Activated naive CD8-positive, alpha-beta T cell treated with anti-CD3 and anti-CD28 coated beads for 36 hours (primary cell): ENCODE measurements around the gene HELLS. TPM values are rescaled to one million over a fixed set of nuclear protein-coding genes. Genes with fewer than 3 reads are reported as not detected.

Experiments used
- DNase-seq: peaks from one replicate; pipeline ENCODE4 v3.0.0; 2021
- H3K27ac Mint-ChIP-seq: one replicate; pipeline ENCODE4 v1.8.0; 2022; ENCODE audit warnings: mild to moderate bottlenecking, moderate library complexity, mixed read lengths
- H3K27me3 Mint-ChIP-seq: one replicate; pipeline ENCODE4 v1.8.0; 2022; ENCODE audit warnings: mild to moderate bottlenecking, mixed read lengths
- H3K36me3 Mint-ChIP-seq: one replicate; pipeline ENCODE4 v1.8.0; 2021; ENCODE audit warnings: mild to moderate bottlenecking, mixed read lengths
- H3K4me1 Mint-ChIP-seq: one replicate; pipeline ENCODE4 v1.8.0; 2021; ENCODE audit warnings: mixed read lengths
- H3K4me3 Mint-ChIP-seq: one replicate; pipeline ENCODE4 v1.8.0; 2022; ENCODE audit warnings: mild to moderate bottlenecking, moderate library complexity, mixed read lengths
- H3K9me3 Mint-ChIP-seq: one replicate; pipeline ENCODE4 v1.8.0; 2022; ENCODE audit warnings: mixed read lengths
- total RNA-seq, 2 experiments: library from RNA; stranded (reverse); gene quantifications; one replicate each; pipeline ENCODE4 v1.2.3, GENCODE V29; 2021

Gene HELLS
- total RNA-seq, 2 experiments from 2014 or later = 147 to 149 TPM

GRCh38 chr10:94571528-94571927 lies 25.9 kb downstream of the HELLS start:
- H3K9me3 Mint-ChIP-seq = no peaks in the 10 kb centered on the region
- H3K36me3 Mint-ChIP-seq = peaks cover 51% of the 10 kb centered on the region
- DNase-seq = no peak
- H3K27me3 Mint-ChIP-seq = no peaks in the 10 kb centered on the region
- no peaks in the 10 kb centered on the region for H3K4me1 Mint-ChIP-seq
- no peak overlapping the region for H3K27ac Mint-ChIP-seq
- H3K4me3 Mint-ChIP-seq = no peak overlapping the region

GRCh38 chr10:94578790-94579189 lies 33.2 kb downstream of the HELLS start:
- Mint-ChIP-seq H3K27me3 (no peaks in the 10 kb centered on the region), H3K36me3 (peaks cover 46% of the 10 kb centered on the region)
- no peak for DNase-seq

GRCh38 chr10:94583124-94583523 lies 37.5 kb downstream of the HELLS start:
- peaks cover 24% of the 10 kb centered on the region for H3K36me3 Mint-ChIP-seq
- H3K9me3 Mint-ChIP-seq = no peaks in the 10 kb centered on the region
- no peak overlapping the region for H3K27ac Mint-ChIP-seq
- no peaks in the 10 kb centered on the region for H3K27me3 Mint-ChIP-seq
- H3K4me3 Mint-ChIP-seq = no peak overlapping the region
- no peak for DNase-seq
- H3K4me1 Mint-ChIP-seq = no peaks in the 10 kb centered on the region

More at GRCh38 chr10:94578790-94579189, 33.2 kb downstream of the HELLS start:
- Mint-ChIP-seq H3K4me1 (no peaks in the 10 kb centered on the region), H3K4me3 (no peak overlapping the region), H3K27ac (no peak overlapping the region), H3K9me3 (no peaks in the 10 kb centered on the region)

- DNase-seq = no peak
- no peaks in the 10 kb centered on the region for H3K27me3 Mint-ChIP-seq
- no peak overlapping the region for H3K27ac Mint-ChIP-seq
- H3K9me3 Mint-ChIP-seq = no peaks in the 10 kb centered on the region
- peaks cover 5% of the 10 kb centered on the region for H3K4me1 Mint-ChIP-seq
- no peak overlapping the region for H3K4me3 Mint-ChIP-seq
- H3K36me3 Mint-ChIP-seq = peaks cover 52% of the 10 kb centered on the region
Observed at GRCh38 chr10:94591461-94592205, 46.0 kb downstream of the HELLS start.

- Mint-ChIP-seq H3K9me3 (no peaks in the 10 kb centered on the region), H3K36me3 (peaks cover 58% of the 10 kb centered on the region), H3K27me3 (no peaks in the 10 kb centered on the region)
Observed at GRCh38 chr10:94602729-94603515, 57.3 kb downstream of the HELLS start.

GRCh38 chr10:94607111-94607510 lies 61.5 kb downstream of the HELLS start:
- Mint-ChIP-seq H3K36me3 (peaks cover 64% of the 10 kb centered on the region), H3K4me3 (no peak overlapping the region), H3K27me3 (no peaks in the 10 kb centered on the region), H3K27ac (no peak overlapping the region), H3K4me1 (peaks cover 8% of the 10 kb centered on the region), H3K9me3 (no peaks in the 10 kb centered on the region)
- no peak for DNase-seq

More at GRCh38 chr10:94602729-94603515, 57.3 kb downstream of the HELLS start:
- DNase-seq = no peak
- Mint-ChIP-seq H3K27ac (no peak overlapping the region), H3K4me1 (peaks cover 8% of the 10 kb centered on the region), H3K4me3 (no peak overlapping the region)

GRCh38 chr10:94608559-94608958 lies 63.0 kb downstream of the HELLS start:
- peaks cover 55% of the 10 kb centered on the region for H3K36me3 Mint-ChIP-seq
- no peak overlapping the region for H3K27ac Mint-ChIP-seq
- no peaks in the 10 kb centered on the region for H3K27me3 Mint-ChIP-seq
- H3K4me1 Mint-ChIP-seq = peaks cover 8% of the 10 kb centered on the region
- no peak overlapping the region for H3K4me3 Mint-ChIP-seq
- no peak for DNase-seq
- no peaks in the 10 kb centered on the region for H3K9me3 Mint-ChIP-seq

- Mint-ChIP-seq H3K4me1 (no peaks in the 10 kb centered on the region), H3K27me3 (no peaks in the 10 kb centered on the region), H3K36me3 (peaks cover 20% of the 10 kb centered on the region), H3K4me3 (no peak overlapping the region), H3K27ac (no peak overlapping the region), H3K9me3 (no peaks in the 10 kb centered on the region)
- DNase-seq = no peak
Observed at GRCh38 chr10:94614558-94614957, 69.0 kb downstream of the HELLS start.

- peaks cover 6% of the 10 kb centered on the region for H3K36me3 Mint-ChIP-seq
- no peaks in the 10 kb centered on the region for H3K4me1 Mint-ChIP-seq
- DNase-seq = no peak
- H3K9me3 Mint-ChIP-seq = no peaks in the 10 kb centered on the region
- H3K27me3 Mint-ChIP-seq = no peaks in the 10 kb centered on the region
- H3K4me3 Mint-ChIP-seq = no peak overlapping the region
- no peak overlapping the region for H3K27ac Mint-ChIP-seq
Observed at GRCh38 chr10:94617389-94617944, 71.9 kb downstream of the HELLS start.

GRCh38 chr10:94622666-94623205 lies 77.1 kb downstream of the HELLS start:
- no peak overlapping the region for H3K4me3 Mint-ChIP-seq
- no peaks in the 10 kb centered on the region for H3K36me3 Mint-ChIP-seq

GRCh38 chr10:94623572-94623971 lies 78.0 kb downstream of the HELLS start:
- no peak for DNase-seq

More at GRCh38 chr10:94622666-94623205, 77.1 kb downstream of the HELLS start:
- Mint-ChIP-seq H3K4me1 (no peaks in the 10 kb centered on the region), H3K27me3 (no peaks in the 10 kb centered on the region), H3K27ac (no peak overlapping the region), H3K9me3 (no peaks in the 10 kb centered on the region)
- no peak for DNase-seq

GRCh38 chr10:94626476-94626875 lies 80.9 kb downstream of the HELLS start:
- Mint-ChIP-seq H3K27ac (no peak overlapping the region), H3K36me3 (no peaks in the 10 kb centered on the region), H3K27me3 (no peaks in the 10 kb centered on the region), H3K9me3 (no peaks in the 10 kb centered on the region), H3K4me3 (no peak overlapping the region), H3K4me1 (no peaks in the 10 kb centered on the region)
- DNase-seq = no peak

More at GRCh38 chr10:94623572-94623971, 78.0 kb downstream of the HELLS start:
- Mint-ChIP-seq H3K27ac (no peak overlapping the region), H3K4me3 (no peak overlapping the region), H3K36me3 (no peaks in the 10 kb centered on the region), H3K9me3 (no peaks in the 10 kb centered on the region), H3K4me1 (no peaks in the 10 kb centered on the region), H3K27me3 (no peaks in the 10 kb centered on the region)

- no peak overlapping the region for H3K4me3 Mint-ChIP-seq
- H3K36me3 Mint-ChIP-seq = peaks cover 2% of the 10 kb centered on the region
- no peaks in the 10 kb centered on the region for H3K27me3 Mint-ChIP-seq
- no peaks in the 10 kb centered on the region for H3K4me1 Mint-ChIP-seq
- H3K9me3 Mint-ChIP-seq = no peaks in the 10 kb centered on the region
- DNase-seq = no peak
- H3K27ac Mint-ChIP-seq = no peak overlapping the region
Observed at GRCh38 chr10:94627511-94627910, 81.9 kb downstream of the HELLS start.

- peaks cover 2% of the 10 kb centered on the region for H3K36me3 Mint-ChIP-seq
- peaks cover 19% of the 10 kb centered on the region for H3K9me3 Mint-ChIP-seq
- no peak overlapping the region for H3K4me3 Mint-ChIP-seq
- DNase-seq = no peak
- no peak overlapping the region for H3K27ac Mint-ChIP-seq
- H3K27me3 Mint-ChIP-seq = peaks cover 6% of the 10 kb centered on the region
- no peaks in the 10 kb centered on the region for H3K4me1 Mint-ChIP-seq
Observed at GRCh38 chr10:94630017-94630688, 84.6 kb downstream of the HELLS start.
